SKM-1 treated with dmso at 0.1 percent for 144 hours (cell line): Measurements from ENCODE around the gene LIMS4.
"Not testable (repeated sequence)": the region's sequence is repeated elsewhere in the genome, so short reads cannot be mapped to it uniquely, and the experiment has no call there.

Source experiments
- DNase-seq: peaks from one replicate; lab custom pipeline; 2025; ENCODE audit not compliant: unreplicated experiment; lab: John Stamatoyannopoulos, UW

The LIMS4 gene

GRCh38 chr2:110472171-110473058 lies at the start of gene LIMS4:
TSS of gene LIMS4 (minus strand) at chr2:110472816. CDS start at chr2:110472778, 38 bp downstream.
- not testable (repeated sequence) for DNase-seq

- not testable (repeated sequence) for DNase-seq
Measured at GRCh38 chr2:110499755-110500377, 27.2 kb upstream of the LIMS4 start.

GRCh38 chr2:110496027-110496426 lies 23.4 kb upstream of the LIMS4 start:
- DNase-seq: not testable (repeated sequence)

GRCh38 chr2:110494488-110494887 lies 21.9 kb upstream of the LIMS4 start:
- DNase-seq: not testable (repeated sequence)

- DNase-seq: not testable (repeated sequence)
Measured at GRCh38 chr2:110488991-110489390, 16.4 kb upstream of the LIMS4 start.

GRCh38 chr2:110482697-110483096 lies 10.1 kb upstream of the LIMS4 start:
- not testable (repeated sequence) for DNase-seq

- not testable (repeated sequence) for DNase-seq
Measured at GRCh38 chr2:110481200-110481599, 8.6 kb upstream of the LIMS4 start.

- DNase-seq: not testable (repeated sequence)
Measured at GRCh38 chr2:110480084-110480483, 7.5 kb upstream of the LIMS4 start.

- not testable (repeated sequence) for DNase-seq
Measured at GRCh38 chr2:110477370-110477769, 4.8 kb upstream of the LIMS4 start.

GRCh38 chr2:110476952-110477351 lies 4.3 kb upstream of the LIMS4 start:
- not testable (repeated sequence) for DNase-seq

- not testable (repeated sequence) for DNase-seq
Measured at GRCh38 chr2:110475627-110476359, 3.2 kb upstream of the LIMS4 start.

- DNase-seq: not testable (repeated sequence)
Measured at GRCh38 chr2:110474898-110475297, 2.3 kb upstream of the LIMS4 start.

GRCh38 chr2:110473059-110473358 lies 393 bp upstream of the LIMS4 start:
- not testable (repeated sequence) for DNase-seq

- not testable (repeated sequence) for DNase-seq
Measured at GRCh38 chr2:110468921-110469320, 3.7 kb downstream of the LIMS4 start.

- DNase-seq: not testable (repeated sequence)
Measured at GRCh38 chr2:110465312-110465711, 7.3 kb downstream of the LIMS4 start.

GRCh38 chr2:110462458-110462857 lies 10.2 kb downstream of the LIMS4 start:
- not testable (repeated sequence) for DNase-seq

GRCh38 chr2:110460318-110460717 lies 12.3 kb downstream of the LIMS4 start:
- not testable (repeated sequence) for DNase-seq

- not testable (repeated sequence) for DNase-seq
Measured at GRCh38 chr2:110457214-110457590, 15.4 kb downstream of the LIMS4 start.

GRCh38 chr2:110456291-110457213 lies 16.1 kb downstream of the LIMS4 start:
- DNase-seq: not testable (repeated sequence)

- DNase-seq: not testable (repeated sequence)
Measured at GRCh38 chr2:110455080-110455670, 17.4 kb downstream of the LIMS4 start.
